ENCODE measurements around the gene UNC13C. TPM values are rescaled to one million over a fixed set of nuclear protein-coding genes. Genes with fewer than 3 reads are reported as not detected.

UNC13C gene
- total RNA-seq, 2 experiments from 2014 or later, result not detected

GRCh38 chr15:53962646-53963561, 15.3 kb upstream of the UNC13C start:
- no peaks in the 10 kb centered on the region; the same call in 1 of the 2 replicates for H3K9me2 ChIP-seq (ENCODE audit: insufficient read depth, low read length)
- no peaks in the 10 kb centered on the region for H3K9me3 ChIP-seq (ENCODE audit: low read length)
- no peaks in the 10 kb centered on the region for H3K36me3 ChIP-seq (ENCODE audit: insufficient read depth, low read length)
- no peaks in the 10 kb centered on the region for H3K79me2 ChIP-seq (ENCODE audit: insufficient read depth, low read depth, low read length)
- no peak for TF ChIP-seq EZH2phosphoT487 (IDR thresholded peaks at IDR 0.05; ENCODE audit: borderline replicate concordance, low read depth, low read length)
- TF ChIP-seq, protein P1, sequence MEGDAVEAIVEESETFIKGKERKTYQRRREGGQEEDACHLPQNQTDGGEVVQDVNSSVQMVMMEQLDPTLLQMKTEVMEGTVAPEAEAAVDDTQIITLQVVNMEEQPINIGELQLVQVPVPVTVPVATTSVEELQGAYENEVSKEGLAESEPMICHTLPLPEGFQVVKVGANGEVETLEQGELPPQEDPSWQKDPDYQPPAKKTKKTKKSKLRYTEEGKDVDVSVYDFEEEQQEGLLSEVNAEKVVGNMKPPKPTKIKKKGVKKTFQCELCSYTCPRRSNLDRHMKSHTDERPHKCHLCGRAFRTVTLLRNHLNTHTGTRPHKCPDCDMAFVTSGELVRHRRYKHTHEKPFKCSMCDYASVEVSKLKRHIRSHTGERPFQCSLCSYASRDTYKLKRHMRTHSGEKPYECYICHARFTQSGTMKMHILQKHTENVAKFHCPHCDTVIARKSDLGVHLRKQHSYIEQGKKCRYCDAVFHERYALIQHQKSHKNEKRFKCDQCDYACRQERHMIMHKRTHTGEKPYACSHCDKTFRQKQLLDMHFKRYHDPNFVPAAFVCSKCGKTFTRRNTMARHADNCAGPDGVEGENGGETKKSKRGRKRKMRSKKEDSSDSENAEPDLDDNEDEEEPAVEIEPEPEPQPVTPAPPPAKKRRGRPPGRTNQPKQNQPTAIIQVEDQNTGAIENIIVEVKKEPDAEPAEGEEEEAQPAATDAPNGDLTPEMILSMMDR (conservative IDR thresholded peaks at IDR 0.05; ENCODE audit: low read length), result peak; percentile 82
- H2AFZ ChIP-seq (ENCODE audit: low read length), result no peak overlapping the region
- no peak overlapping the region for H3K4me2 ChIP-seq (ENCODE audit: low read length)
- DNase-seq (ENCODE audit: low spot score), result peak; percentile 27
- BruUV-seq (replicated peaks), result no TSS peak
- ChIA-PET CTCF (ENCODE audit: unreplicated experiment) (no interaction called here), POLR2A (interaction anchor here (1.1 kb wide), 1 partner anchor 8 kb away, joined by 3 read pairs; no protein-coding TSS in a partner anchor)
- H3K27ac ChIP-seq (ENCODE audit: low read depth, low read length, poor library complexity, severe bottlenecking), result no peak overlapping the region
- H3K4me1 ChIP-seq (ENCODE audit: insufficient read depth, low read length, poor library complexity, severe bottlenecking), result no peaks in the 10 kb centered on the region
- H4K20me1 ChIP-seq (ENCODE audit: insufficient read depth, low read length), result no peaks in the 10 kb centered on the region
- intact Hi-C loops (cut with micrococcal nuclease; ENCODE audit: unreplicated experiment), result no loop called here
- H3K4me3 ChIP-seq (ENCODE audit: low read depth, low read length, poor library complexity, severe bottlenecking), result no peak overlapping the region

GRCh38 chr15:53963801-53964200, 14.4 kb upstream of the UNC13C start:
- TF ChIP-seq, protein P1 (conservative IDR thresholded peaks at IDR 0.05; ENCODE audit: low read length), result no peak
- no peak for TF ChIP-seq EZH2phosphoT487 (IDR thresholded peaks at IDR 0.05; ENCODE audit: borderline replicate concordance, low read depth, low read length)
- ChIA-PET POLR2A (no interaction called here), CTCF (ENCODE audit: unreplicated experiment) (no interaction called here)
- no peak overlapping the region for H2AFZ ChIP-seq (ENCODE audit: low read length)
- intact Hi-C loops (cut with micrococcal nuclease; ENCODE audit: unreplicated experiment), result no loop called here
- BruUV-seq (replicated peaks), result no TSS peak
- no peak overlapping the region for H3K27ac ChIP-seq (ENCODE audit: low read depth, low read length, poor library complexity, severe bottlenecking)
- H3K4me2 ChIP-seq (ENCODE audit: low read length), result no peak overlapping the region
- no peaks in the 10 kb centered on the region for H4K20me1 ChIP-seq (ENCODE audit: insufficient read depth, low read length)
- DNase-seq (ENCODE audit: low spot score), result no peak
- no peaks in the 10 kb centered on the region for H3K4me1 ChIP-seq (ENCODE audit: insufficient read depth, low read length, poor library complexity, severe bottlenecking)
- no peaks in the 10 kb centered on the region for H3K79me2 ChIP-seq (ENCODE audit: insufficient read depth, low read depth, low read length)
- no peaks in the 10 kb centered on the region for H3K36me3 ChIP-seq (ENCODE audit: insufficient read depth, low read length)
- no peaks in the 10 kb centered on the region for H3K9me3 ChIP-seq (ENCODE audit: low read length)
- no peak overlapping the region for H3K4me3 ChIP-seq (ENCODE audit: low read depth, low read length, poor library complexity, severe bottlenecking)
- H3K9me2 ChIP-seq (ENCODE audit: insufficient read depth, low read length), result no peaks in the 10 kb centered on the region; the same call in 1 of the 2 replicates

- Histone ChIP-seq H3K27ac (ENCODE audit: low read depth, low read length, poor library complexity, severe bottlenecking) (no peak overlapping the region), H4K20me1 (ENCODE audit: insufficient read depth, low read length) (no peaks in the 10 kb centered on the region), H3K9me3 (ENCODE audit: low read length) (no peaks in the 10 kb centered on the region), H3K9me2 (ENCODE audit: insufficient read depth, low read length) (no peaks in the 10 kb centered on the region; the same call in 1 of the 2 replicates), H3K79me2 (ENCODE audit: insufficient read depth, low read depth, low read length) (no peaks in the 10 kb centered on the region), H3K4me3 (ENCODE audit: low read depth, low read length, poor library complexity, severe bottlenecking) (no peak overlapping the region), H2AFZ (ENCODE audit: low read length) (no peak overlapping the region), H3K4me2 (ENCODE audit: low read length) (no peak overlapping the region), H3K4me1 (ENCODE audit: insufficient read depth, low read length, poor library complexity, severe bottlenecking) (no peaks in the 10 kb centered on the region), H3K36me3 (ENCODE audit: insufficient read depth, low read length) (no peaks in the 10 kb centered on the region)
- intact Hi-C loops (cut with micrococcal nuclease; ENCODE audit: unreplicated experiment), result no loop called here
- POLR2A ChIA-PET, result no interaction called here
- no TSS peak for BruUV-seq (replicated peaks)
- no peak for DNase-seq (ENCODE audit: low spot score)
- CTCF ChIA-PET (ENCODE audit: unreplicated experiment), result no interaction called here
- no peak for TF ChIP-seq EZH2phosphoT487 (IDR thresholded peaks at IDR 0.05; ENCODE audit: borderline replicate concordance, low read depth, low read length)
- TF ChIP-seq, protein P1 (conservative IDR thresholded peaks at IDR 0.05; ENCODE audit: low read length), result no peak
Observed at GRCh38 chr15:53974121-53974520, 4.1 kb upstream of the UNC13C start.

All from OCI-LY7 (cell line).